HUES48 (cell line): ENCODE results near the gene NFIC.
"Not testable (repeated sequence)": the region's sequence is repeated elsewhere in the genome, so short reads cannot be mapped to it uniquely, and the experiment has no call there.

Experiments used
- H3K27ac ChIP-seq: one replicate; pipeline ENCODE4 v1.7.0; 2013; ENCODE audit warnings: low read depth, low read length, inconsistent platforms
- H3K27me3 ChIP-seq: 2 replicates; pipeline ENCODE4 v1.6.1; 2013; ENCODE audit warnings: mild to moderate bottlenecking, low read length; ENCODE audit not compliant: control insufficient read depth, insufficient read depth
- H3K36me3 ChIP-seq: 2 replicates; pipeline ENCODE4 v1.6.1; 2013; ENCODE audit warnings: low read length; ENCODE audit not compliant: control insufficient read depth, insufficient read depth
- H3K4me1 ChIP-seq: 2 replicates; pipeline ENCODE4 v1.6.1; 2013; ENCODE audit warnings: mild to moderate bottlenecking, low read length; ENCODE audit not compliant: control insufficient read depth, insufficient read depth
- H3K4me3 ChIP-seq: 2 replicates; pipeline ENCODE4 v1.5.1; 2013; ENCODE audit warnings: mild to moderate bottlenecking, low read depth, low read length
- H3K9ac ChIP-seq: 2 replicates; pipeline ENCODE4 v1.6.1; 2013; ENCODE audit warnings: mild to moderate bottlenecking, low read depth, low read length, moderate library complexity
- H3K9me3 ChIP-seq: 2 replicates; pipeline ENCODE4 v1.6.1; 2013; ENCODE audit warnings: low read length; ENCODE audit not compliant: control insufficient read depth, insufficient read depth

NFIC gene

DNA sequence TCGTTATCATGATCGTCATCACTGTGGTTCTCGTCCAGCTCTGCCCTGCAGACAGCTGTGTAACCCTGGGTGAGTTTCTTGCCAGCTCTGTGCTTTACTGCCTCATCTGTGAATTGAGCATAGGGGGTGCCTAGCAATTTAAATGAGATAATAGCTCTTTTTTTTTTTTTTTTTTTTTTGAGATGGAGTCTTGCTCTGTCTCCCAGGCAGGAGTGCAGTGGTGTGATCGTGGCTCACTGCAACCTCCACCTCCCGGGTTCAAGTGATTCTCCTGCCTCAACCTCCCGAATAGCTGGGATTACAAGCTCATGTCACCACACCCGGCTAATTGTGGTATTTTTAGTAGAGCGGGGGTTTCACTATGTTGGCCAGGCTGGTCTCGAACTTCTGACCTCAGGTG, 25.5 kb downstream of the NFIC start:
- H3K9me3 ChIP-seq, H3K4me1 ChIP-seq, H3K27me3 ChIP-seq, H3K36me3 ChIP-seq, H3K9ac ChIP-seq, H3K27ac ChIP-seq, H3K4me3 ChIP-seq: not testable (repeated sequence)

DNA sequence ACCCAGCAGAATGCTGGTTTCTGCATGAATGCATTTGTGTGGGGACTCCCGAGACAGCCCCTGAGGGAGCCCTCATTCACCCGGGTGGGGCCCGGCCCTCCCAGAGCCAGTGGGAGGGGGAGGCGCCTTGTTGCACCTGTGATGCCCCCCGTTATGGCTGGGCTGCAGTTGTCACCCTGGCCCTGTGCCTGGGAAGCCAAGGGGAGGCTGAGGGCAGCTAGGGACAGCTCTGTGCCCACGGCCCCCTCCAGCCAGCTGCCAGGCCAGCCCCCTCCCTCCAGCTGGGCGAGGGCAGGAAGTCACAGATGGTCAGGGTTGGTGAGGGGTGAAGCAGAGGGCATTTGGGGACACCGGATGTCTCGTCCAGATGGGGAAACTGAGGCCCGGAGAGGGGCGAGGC, 26.1 kb downstream of the NFIC start:
- Histone ChIP-seq H3K4me3 (no peak overlapping the region), H3K9me3 (no peaks in the 10 kb centered on the region), H3K27me3 (no peaks in the 10 kb centered on the region), H3K36me3 (no peaks in the 10 kb centered on the region), H3K4me1 (peaks cover 6% of the 10 kb centered on the region; the same call in 1 of the 2 replicates), H3K9ac (no peak overlapping the region), H3K27ac (no peak overlapping the region)

DNA sequence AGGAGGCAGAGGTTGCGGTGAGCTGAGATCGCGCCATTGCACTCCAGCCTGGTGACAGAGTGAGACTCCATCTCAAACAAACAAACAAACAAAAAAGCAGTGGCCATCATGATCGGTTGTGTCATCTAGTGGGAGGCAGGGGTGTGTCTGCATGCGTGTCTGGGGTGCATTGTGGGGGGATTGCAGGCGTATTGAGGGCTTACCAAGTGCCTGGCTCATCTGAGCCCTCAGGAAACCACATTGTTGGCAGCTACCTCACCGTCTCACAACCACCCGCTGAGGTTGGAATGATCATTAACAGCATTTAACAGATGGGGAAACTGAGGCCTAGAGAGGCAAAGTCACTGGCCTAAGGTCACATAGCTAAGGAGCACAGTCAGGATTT, 30.5 kb downstream of the NFIC start:
- Histone ChIP-seq H3K9me3 (no peaks in the 10 kb centered on the region), H3K9ac (no peak overlapping the region), H3K36me3 (no peaks in the 10 kb centered on the region), H3K4me1 (no peaks in the 10 kb centered on the region), H3K27ac (no peak overlapping the region), H3K27me3 (no peaks in the 10 kb centered on the region), H3K4me3 (no peak overlapping the region)

DNA sequence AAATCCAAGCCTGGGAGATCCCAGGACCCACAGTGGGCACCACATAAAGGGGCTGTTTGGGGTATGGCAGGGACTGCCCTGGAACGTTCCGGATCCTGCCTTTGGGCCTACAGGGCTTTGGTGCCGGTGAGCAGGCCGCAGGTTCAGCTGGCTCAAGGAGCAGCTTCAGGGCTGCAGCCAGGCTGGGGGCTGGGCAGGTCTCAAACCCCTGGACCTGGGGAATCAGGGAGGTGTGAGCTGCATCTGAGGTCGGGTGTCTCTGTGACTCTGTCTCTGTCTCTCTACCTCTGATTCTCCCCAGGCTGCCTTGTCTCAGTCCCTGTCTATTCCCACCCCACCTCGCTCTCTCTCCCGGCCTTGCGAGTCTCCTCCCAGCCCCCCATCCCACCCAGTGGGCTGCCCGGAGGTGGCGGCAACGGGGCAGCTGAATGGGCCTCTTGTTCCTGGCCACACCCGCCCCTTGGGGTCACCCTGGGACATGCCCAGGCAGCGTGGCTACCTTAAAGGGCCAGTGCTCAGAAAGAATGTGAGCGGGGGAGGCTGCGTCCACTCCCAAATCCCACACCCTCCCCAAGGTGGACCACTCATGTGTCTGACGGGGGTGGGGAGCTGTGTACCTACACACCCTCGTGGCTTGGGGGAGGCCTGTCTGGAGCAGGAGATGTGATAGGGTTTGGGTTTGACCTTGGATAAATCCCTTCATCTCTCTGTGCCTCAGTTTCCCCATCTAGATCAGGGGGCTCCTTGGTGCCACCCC, 31.1 kb downstream of the NFIC start:
- no peaks in the 10 kb centered on the region for H3K27me3 ChIP-seq
- no peaks in the 10 kb centered on the region for H3K9me3 ChIP-seq
- no peak overlapping the region for H3K4me3 ChIP-seq
- no peaks in the 10 kb centered on the region for H3K4me1 ChIP-seq
- no peak overlapping the region for H3K9ac ChIP-seq
- no peaks in the 10 kb centered on the region for H3K36me3 ChIP-seq
- no peak overlapping the region for H3K27ac ChIP-seq

DNA sequence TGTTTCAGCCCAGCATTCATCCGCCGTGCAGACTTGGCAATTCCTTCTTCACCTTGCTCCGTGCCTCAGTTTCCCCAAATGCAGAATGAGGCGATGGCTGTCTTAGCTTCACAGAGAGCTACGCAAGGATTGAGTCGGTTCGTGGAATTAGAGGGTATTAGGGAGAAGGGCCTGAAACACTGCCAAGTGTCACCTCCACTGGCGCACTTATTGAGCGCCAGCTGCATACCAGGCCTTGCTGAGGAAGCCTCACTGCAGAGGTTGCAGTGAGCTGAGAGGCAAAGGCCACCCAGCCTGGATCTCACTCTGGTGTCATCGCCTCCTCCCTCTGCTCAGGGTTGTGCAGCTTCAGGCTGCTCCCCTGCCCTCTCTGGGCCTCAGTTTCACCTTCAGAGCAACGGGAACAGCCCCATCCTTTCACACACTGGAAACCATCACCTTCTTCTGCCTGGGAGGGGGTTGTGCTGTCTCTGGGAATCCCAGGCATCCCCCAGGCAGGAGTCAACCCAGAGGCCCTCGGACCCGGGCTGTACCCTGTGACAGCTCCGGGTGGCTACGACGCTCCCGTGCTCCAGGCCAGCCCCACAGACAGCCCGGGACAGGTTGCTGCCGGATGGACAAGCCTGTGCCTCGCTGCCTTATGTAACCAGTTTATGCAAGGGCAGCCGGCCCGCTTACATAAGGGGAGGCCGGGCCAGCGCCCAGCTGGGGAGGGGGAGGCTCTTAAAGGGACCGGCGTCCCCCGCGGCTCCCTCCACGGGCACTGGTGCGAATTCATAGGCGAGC, 31.9 kb downstream of the NFIC start:
- no peak overlapping the region for H3K9ac ChIP-seq
- no peak overlapping the region for H3K4me3 ChIP-seq
- H3K4me1 ChIP-seq, result no peaks in the 10 kb centered on the region
- H3K9me3 ChIP-seq, result no peaks in the 10 kb centered on the region
- H3K27me3 ChIP-seq, result no peaks in the 10 kb centered on the region
- H3K36me3 ChIP-seq, result no peaks in the 10 kb centered on the region
- no peak overlapping the region for H3K27ac ChIP-seq

DNA sequence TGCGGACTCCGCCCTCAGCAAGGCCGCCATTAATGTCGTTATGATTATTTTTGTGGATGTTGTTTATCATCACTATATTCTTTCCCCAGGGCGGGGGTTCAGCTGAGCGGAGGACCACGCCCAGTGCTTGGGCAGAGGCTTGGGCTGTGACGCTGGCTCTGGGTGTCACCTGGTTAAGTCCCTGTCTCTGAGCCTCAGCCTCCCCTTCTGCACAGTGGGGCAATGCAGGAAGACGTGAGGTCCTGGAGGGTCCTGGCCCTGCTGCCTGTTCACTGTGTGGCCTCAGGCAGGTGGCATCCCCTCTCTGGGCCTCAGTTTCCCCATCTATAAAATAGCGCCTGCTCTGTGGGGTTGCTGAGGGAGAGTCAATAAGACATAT, 32.5 kb downstream of the NFIC start:
- Histone ChIP-seq H3K9ac (no peak overlapping the region), H3K27me3 (no peaks in the 10 kb centered on the region), H3K27ac (no peak overlapping the region), H3K9me3 (no peaks in the 10 kb centered on the region), H3K4me3 (no peak overlapping the region), H3K36me3 (no peaks in the 10 kb centered on the region), H3K4me1 (no peaks in the 10 kb centered on the region)

DNA sequence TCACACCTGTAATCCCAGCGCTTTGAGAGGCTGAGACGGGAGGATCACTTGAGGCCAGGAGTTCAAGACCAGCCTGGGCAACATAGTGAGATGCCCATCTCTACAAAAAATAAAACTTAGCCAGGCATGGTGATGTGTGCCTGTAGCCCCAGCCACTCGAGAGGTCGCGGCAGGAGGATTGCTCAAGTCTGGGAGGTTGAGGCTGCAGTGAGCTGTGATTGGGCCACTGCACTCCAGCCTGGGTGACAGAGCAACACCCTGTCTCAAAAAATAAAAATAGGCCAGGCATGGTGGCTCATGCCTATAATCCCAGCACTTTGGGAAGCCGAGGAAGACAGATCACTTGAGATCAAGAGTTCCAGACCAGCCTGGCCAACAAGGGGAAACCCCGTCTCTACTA, 32.9 kb downstream of the NFIC start:
- not testable (repeated sequence) for H3K9me3 ChIP-seq, H3K4me3 ChIP-seq, H3K9ac ChIP-seq, H3K27ac ChIP-seq, H3K4me1 ChIP-seq, H3K36me3 ChIP-seq, H3K27me3 ChIP-seq

DNA sequence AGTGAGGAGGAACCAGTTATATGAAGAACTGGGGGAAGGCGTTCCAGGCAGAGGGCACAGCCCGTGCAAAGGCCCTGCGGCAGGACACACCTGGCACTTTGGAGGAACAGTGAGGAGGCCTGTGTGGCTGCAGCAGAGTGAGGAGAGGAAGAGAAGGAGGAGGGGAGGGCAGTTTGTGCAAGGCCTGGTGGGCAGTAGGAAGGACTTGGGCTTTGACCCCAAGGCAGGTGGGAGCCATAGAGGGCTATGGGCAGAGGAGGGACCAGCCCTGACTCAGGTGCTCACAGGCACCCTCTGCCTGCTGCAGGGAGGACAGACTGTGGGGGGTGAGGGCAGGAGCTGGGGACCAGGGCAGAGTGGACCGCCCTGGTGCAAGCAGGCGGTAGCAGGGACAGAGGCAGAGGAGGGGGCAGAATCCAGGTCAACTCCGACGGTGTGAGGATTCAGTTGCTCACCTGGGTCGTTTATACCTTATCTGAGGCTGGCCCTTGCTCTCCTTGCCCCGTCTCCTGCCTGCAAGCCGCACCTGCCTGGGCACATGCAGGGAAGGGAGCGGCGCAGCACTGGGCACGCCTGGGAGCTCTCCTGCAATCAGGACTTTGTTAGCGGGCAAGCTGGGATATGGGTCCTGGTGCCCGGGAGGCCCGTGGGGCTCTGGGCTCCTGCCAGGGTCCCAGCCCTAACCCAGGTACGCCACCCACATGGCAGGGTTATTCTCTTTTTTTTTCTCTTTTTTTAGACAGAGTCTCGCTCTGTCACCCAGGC, 34.8 kb downstream of the NFIC start:
- Histone ChIP-seq H3K4me1 (no peaks in the 10 kb centered on the region), H3K36me3 (no peaks in the 10 kb centered on the region), H3K27me3 (no peaks in the 10 kb centered on the region), H3K27ac (no peak overlapping the region), H3K4me3 (no peak overlapping the region), H3K9me3 (no peaks in the 10 kb centered on the region), H3K9ac (no peak overlapping the region)

DNA sequence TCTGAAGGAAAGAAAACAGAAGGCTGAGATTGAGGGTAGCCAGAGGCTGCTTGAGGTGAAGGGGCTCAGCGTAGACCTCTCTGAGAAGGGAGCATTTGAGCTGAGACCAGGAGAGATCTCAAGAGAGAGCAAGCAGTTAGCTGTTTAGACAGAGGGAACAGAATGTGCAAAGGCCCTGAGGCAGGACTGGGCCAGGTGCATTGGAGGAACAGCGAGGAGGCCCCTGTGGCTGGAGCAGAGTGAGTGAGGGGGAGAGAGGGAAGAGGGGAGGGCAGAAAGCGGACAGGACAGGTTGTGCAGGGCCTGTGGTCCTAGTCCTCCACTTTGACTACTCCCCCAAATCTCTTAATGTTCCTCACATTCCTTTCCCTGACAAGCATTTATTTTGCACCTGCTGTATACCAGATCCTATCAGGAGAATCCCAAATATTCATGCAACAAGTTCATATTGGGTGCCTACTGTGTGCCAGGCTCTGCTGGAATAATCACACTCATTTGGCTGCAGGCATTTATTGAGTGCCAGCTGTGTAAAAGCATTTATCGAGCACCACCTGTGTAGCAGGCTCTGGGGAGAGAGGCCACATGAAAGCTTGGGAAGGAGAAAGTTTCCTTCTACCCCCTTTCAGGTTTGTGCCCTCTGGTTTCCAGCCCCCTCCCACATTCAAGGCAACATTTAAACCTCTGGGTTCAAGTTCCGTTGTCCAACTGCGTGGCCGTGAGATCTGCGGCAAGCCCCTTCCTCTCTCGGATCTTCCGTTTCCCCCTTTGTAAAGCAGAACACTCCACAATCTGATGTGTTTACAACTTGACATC, 36.5 kb downstream of the NFIC start:
- H3K27ac ChIP-seq, result no peak overlapping the region
- no peaks in the 10 kb centered on the region for H3K4me1 ChIP-seq
- no peak overlapping the region for H3K4me3 ChIP-seq
- no peaks in the 10 kb centered on the region for H3K36me3 ChIP-seq
- no peaks in the 10 kb centered on the region for H3K9me3 ChIP-seq
- no peaks in the 10 kb centered on the region for H3K27me3 ChIP-seq
- no peak overlapping the region for H3K9ac ChIP-seq

DNA sequence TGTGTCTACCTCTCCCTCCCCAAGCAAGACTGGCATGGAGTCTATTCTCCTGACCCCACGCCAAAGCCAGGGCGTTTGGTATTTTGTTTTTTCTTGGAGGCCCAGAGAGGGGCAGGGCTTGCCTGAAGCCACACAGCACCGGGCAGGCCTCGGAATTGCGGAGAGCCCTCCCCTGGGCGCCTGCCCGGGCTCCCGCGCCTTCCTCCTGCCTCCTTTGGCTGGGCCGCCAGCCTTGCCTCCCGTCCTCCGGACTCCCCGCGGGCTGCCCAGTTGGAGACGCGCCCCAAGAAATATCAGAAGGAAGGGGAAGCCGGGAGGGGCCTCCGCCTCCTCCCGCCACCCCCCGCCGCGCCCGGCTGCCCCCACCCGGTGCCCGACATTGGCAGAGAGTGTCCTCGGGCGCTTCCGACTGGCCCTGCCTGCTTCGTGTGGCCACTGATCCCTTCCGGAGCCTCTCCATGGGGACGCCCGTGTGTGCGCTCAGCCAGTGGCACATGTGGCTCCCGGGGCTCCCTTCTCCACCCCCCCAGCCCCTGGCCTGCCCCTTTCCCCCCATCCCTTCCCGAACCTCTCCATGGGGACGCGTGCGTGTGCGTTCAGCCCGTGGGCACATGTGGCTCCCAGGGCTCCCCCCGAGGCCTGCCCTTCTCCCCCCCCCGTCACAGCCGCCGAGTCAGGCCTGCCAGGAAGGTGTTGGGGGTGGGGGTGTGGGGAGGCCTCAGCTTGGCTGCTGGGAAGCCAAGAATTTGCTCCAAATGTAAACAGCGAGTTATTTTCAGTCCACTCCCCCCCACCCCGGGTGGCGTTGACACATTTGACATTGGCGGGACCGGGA, 37.3 kb downstream of the NFIC start:
- no peaks in the 10 kb centered on the region for H3K36me3 ChIP-seq
- no peak overlapping the region for H3K4me3 ChIP-seq
- no peak overlapping the region for H3K9ac ChIP-seq
- H3K9me3 ChIP-seq, result no peaks in the 10 kb centered on the region
- no peak overlapping the region for H3K27ac ChIP-seq
- H3K4me1 ChIP-seq, result no peaks in the 10 kb centered on the region
- H3K27me3 ChIP-seq, result no peaks in the 10 kb centered on the region
